ENCODE measurements around the gene TBC1D13.
"Not testable (repeated sequence)": the region's sequence is repeated elsewhere in the genome, so short reads cannot be mapped to it uniquely, and the experiment has no call there.

GRCh38 chr9:128852646-128853045 lies 65.6 kb downstream of the TBC1D13 start:
- TF ChIP-seq EP300 (IDR thresholded peaks at IDR 0.05); RFX5 (IDR thresholded peaks at IDR 0.05); HMGXB4 (CRISPR knock-in tag; IDR thresholded peaks at IDR 0.05; ENCODE audit: borderline replicate concordance); FOSL2 (IDR thresholded peaks at IDR 0.05); FOSL2 (CRISPR knock-in tag; IDR thresholded peaks at IDR 0.05); NR3C1 (IDR thresholded peaks at IDR 0.05); JUN (IDR thresholded peaks at IDR 0.05); CHD2 (IDR thresholded peaks at IDR 0.05; ENCODE audit: low read length, partially characterized antibody): not testable (repeated sequence)

All from A549 (cell line).